ENCODE results near the gene CST2. TPM values are rescaled to one million over a fixed set of nuclear protein-coding genes. Genes with fewer than 3 reads are reported as not detected.

CST2 gene
- total RNA-seq, 1 experiment from 2014 or later, result not detected

GRCh38 chr20:23868321-23868720, 41.8 kb upstream of the CST2 start:
- DNase-seq, result peak; percentile 63
- no peak overlapping the region for H3K18ac ChIP-seq (ENCODE audit: insufficient read length, low read depth, low read length)
- TF ChIP-seq CTCF (conservative IDR thresholded peaks at IDR 0.05), result no peak
- H2BK120ac ChIP-seq (ENCODE audit: low read depth, low read length, poor library complexity, severe bottlenecking), result no peak overlapping the region
- no peak overlapping the region for H4K5ac ChIP-seq (ENCODE audit: insufficient read length, low read depth, low read length)
- no peak overlapping the region for H2BK20ac ChIP-seq (ENCODE audit: low read depth, low read length, poor library complexity, severe bottlenecking)
- H3K79me2 ChIP-seq (ENCODE audit: insufficient read depth, low read length), result no peaks in the 10 kb centered on the region
- H4K91ac ChIP-seq (ENCODE audit: insufficient read length, low read depth, low read length), result no peak overlapping the region
- H3K9me3 ChIP-seq (ENCODE audit: control insufficient read depth, low read depth, low read length), result no peaks in the 10 kb centered on the region
- H4K8ac ChIP-seq (replicated peaks; ENCODE audit: insufficient read length, low read depth, low read length), result no peak overlapping the region
- H3K4me1 ChIP-seq (ENCODE audit: insufficient read depth, low read length), result peaks cover 21% of the 10 kb centered on the region; the same call in 1 of the 2 replicates
- H3T11ph ChIP-seq (ENCODE audit: low read length), result no peak overlapping the region
- no peak overlapping the region for H2BK5ac ChIP-seq (ENCODE audit: insufficient read length, low read length)
- no peaks in the 10 kb centered on the region for H3K27me3 ChIP-seq (ENCODE audit: insufficient read depth, low read length)
- no peaks in the 10 kb centered on the region for H3K23me2 ChIP-seq (ENCODE audit: insufficient read length, low read depth, low read length, poor library complexity, severe bottlenecking)
- H2AFZ ChIP-seq (ENCODE audit: low read length), result no peak overlapping the region
- peak overlapping the region; percentile 42 to 48; a peak in 4 of 5 replicates for H3K4me3 Mint-ChIP-seq
- no peak overlapping the region for H3K56ac ChIP-seq (ENCODE audit: insufficient read length, low read depth, low read length)
- peaks cover 0 to under 1% (median 0%) of the 10 kb centered on the region in 3 experiments; a peak in 1 of 7 replicates for H3K36me3 Mint-ChIP-seq (ENCODE audit: insufficient read depth in 1 of 3, low read depth in 3 of 3)
- H4K20me1 ChIP-seq (ENCODE audit: control insufficient read depth, insufficient read depth, insufficient read length), result no peaks in the 10 kb centered on the region
- no peak overlapping the region for H2BK12ac ChIP-seq (ENCODE audit: insufficient read length, low read depth, low read length)
- no peak overlapping the region for H3K23ac ChIP-seq (ENCODE audit: insufficient read length, low read depth, low read length)
- peaks cover 3 to 8% of the 10 kb centered on the region in 2 experiments; a peak in 3 of 5 replicates for H3K9me3 Mint-ChIP-seq
- H3K79me1 ChIP-seq (ENCODE audit: insufficient read depth, low read depth, low read length, poor library complexity, severe bottlenecking), result no peaks in the 10 kb centered on the region
- peaks cover 2% of the 10 kb centered on the region for H3K27me3 Mint-ChIP-seq (ENCODE audit: low read depth)
- no peak overlapping the region for H2AK5ac ChIP-seq (ENCODE audit: insufficient read length, low read length)
- H2BK15ac ChIP-seq (ENCODE audit: low read depth, low read length), result no peak overlapping the region
- H3K14ac ChIP-seq (ENCODE audit: insufficient read depth, low read length), result no peak overlapping the region
- no peak overlapping the region for H3K4ac ChIP-seq (ENCODE audit: low read depth, low read length)
- peak overlapping the region; percentile 12 for H3K4me2 ChIP-seq (ENCODE audit: insufficient read depth, insufficient read length, low read length)
- WGBS (ENCODE audit: extremely low coverage, insufficient read length, low lambda C conversion rate), result no CpG with 5 or more reads among the region's 5 CpGs
- H3K9ac ChIP-seq (ENCODE audit: extremely low read depth, insufficient read length, low read length), result no peak overlapping the region
- H3K4me1 Mint-ChIP-seq, result peaks cover 60 to 62% of the 10 kb centered on the region in 2 experiments
- peak overlapping the region; percentile 50 to 93 (median 86); a peak in 5 of 7 replicates for H3K27ac Mint-ChIP-seq
- H3K27ac ChIP-seq (ENCODE audit: insufficient read length, low read depth, low read length), result no peak overlapping the region
